SK-N-SH (cell line): ENCODE measurements around the gene AANAT. TPM values are rescaled to one million over a fixed set of nuclear protein-coding genes. Genes with fewer than 3 reads are reported as not detected.

Experiments
- CTCF ChIA-PET: fragments of 300-600, 350-600 bp; formaldehyde crosslinking; extraction: SDS; loops from one replicate; lab custom pipeline; 2021; lab: Yijun Ruan, JAX
- POLR2A ChIA-PET: fragments of 350-600 bp; sonication (Branson Sonifier 250); formaldehyde crosslinking; extraction: SDS; loops from one replicate; lab custom pipeline; 2020; ENCODE audit warnings: antibody characterized with exemption, inconsistent platforms; lab: Yijun Ruan, JAX
- DNase-seq: peaks from one replicate; pipeline ENCODE4 v3.0.0; 2012
- H2AFZ ChIP-seq: fragments of 200-600 bp; sonication (generic); 2 replicates; pipeline ENCODE4 v1.8.1; 2016; ENCODE audit warnings: antibody characterized with exemption, mild to moderate bottlenecking, low read depth
- H3F3A ChIP-seq: fragments of 200-600 bp; sonication (generic); replicated peaks from 2 replicates; pipeline ENCODE3; 2016; ENCODE audit warnings: antibody characterized with exemption, mild to moderate bottlenecking; ENCODE audit not compliant: insufficient read depth
- H3K27ac ChIP-seq, 2 experiments: fragments of 200-500 bp in 1 of 2; fragments of 200-600 bp in 1 of 2; sonication (Bioruptor generic) in 1 of 2; sonication (generic), shearing (Covaris generic) in 1 of 2; 2 replicates each; pipeline versions ENCODE4 v1.5.1 to v1.6.1; 2014 to 2016; ENCODE audit warnings: low read depth in 2 of 2, inconsistent platforms in 1 of 2, low read length in 1 of 2, mild to moderate bottlenecking in 1 of 2, mixed read lengths in 1 of 2
- H3K27me3 ChIP-seq: fragments of 200-600 bp; sonication (generic), shearing (Covaris generic); 2 replicates; pipeline ENCODE4 v1.6.1; 2016; ENCODE audit warnings: mixed run types; ENCODE audit not compliant: insufficient read depth
- H3K36me3 ChIP-seq, 2 experiments: fragments of 200-500 bp in 1 of 2; fragments of 200-600 bp in 1 of 2; sonication (Bioruptor generic) in 1 of 2; sonication (generic) in 1 of 2; replicated peaks in 1 of 2; 2 replicates each; pipeline versions ENCODE3 to v1.5.1; 2014 to 2016; ENCODE audit warnings: low read length in 1 of 2, mild to moderate bottlenecking in 1 of 2; ENCODE audit not compliant: insufficient read depth in 2 of 2, control insufficient read depth in 1 of 2
- H3K4me1 ChIP-seq, 2 experiments: fragments of 200-500 bp in 1 of 2; fragments of 200-600 bp in 1 of 2; sonication (Bioruptor generic) in 1 of 2; sonication (generic), shearing (Covaris generic) in 1 of 2; 2 replicates each; pipeline versions ENCODE4 v1.5.1 to v1.6.1; 2014 to 2016; ENCODE audit warnings: low read depth in 1 of 2, low read length in 1 of 2, mixed run types in 1 of 2; ENCODE audit not compliant: insufficient read depth in 2 of 2, control insufficient read depth in 1 of 2
- H3K4me2 ChIP-seq: fragments of 200-600 bp; sonication (generic), shearing (Covaris generic); 2 replicates; pipeline ENCODE4 v1.6.1; 2017; ENCODE audit warnings: mixed run types
- H3K4me3 ChIP-seq, 2 experiments: fragments of 200-500 bp in 1 of 2; fragments of 200-600 bp in 1 of 2; sonication (Bioruptor generic) in 1 of 2; sonication (generic), shearing (Covaris generic) in 1 of 2; 2 replicates each; pipeline versions ENCODE4 v1.5.1 to v1.8.1; 2014 to 2016; ENCODE audit warnings: low read depth in 2 of 2, inconsistent platforms in 1 of 2, low read length in 1 of 2, mild to moderate bottlenecking in 1 of 2, mixed read lengths in 1 of 2, moderate library complexity in 1 of 2
- H3K79me2 ChIP-seq: fragments of 200-600 bp; sonication (generic); 2 replicates; pipeline ENCODE4 v1.8.1; 2017; ENCODE audit warnings: mild to moderate bottlenecking; ENCODE audit not compliant: insufficient read depth
- H3K9ac ChIP-seq: fragments of 200-600 bp; sonication (generic); 2 replicates; pipeline ENCODE4 v1.6.1; 2017; ENCODE audit warnings: mixed run types
- H3K9me2 ChIP-seq: fragments of 200-600 bp; sonication (generic); 2 replicates; pipeline ENCODE4 v1.6.1; 2017; ENCODE audit warnings: mixed run types
- H3K9me3 ChIP-seq: fragments of 200-600 bp; sonication (generic); 2 replicates; pipeline ENCODE4 v1.6.1; 2017; ENCODE audit warnings: mixed run types, mild to moderate bottlenecking, moderate library complexity
- H4K20me1 ChIP-seq: fragments of 200-600 bp; sonication (generic); 2 replicates; pipeline ENCODE4 v1.6.1; 2017; ENCODE audit warnings: mild to moderate bottlenecking, mixed run types; ENCODE audit not compliant: insufficient read depth
- CHD2 ChIP-seq: fragments of 150-350 bp; IDR thresholded peaks from 2 replicates; pipeline ENCODE4 v1.6.1; 2018; ENCODE audit warnings: low read length; ENCODE audit not compliant: partially characterized antibody
- ELF1 ChIP-seq: IDR thresholded peaks from 2 replicates; pipeline ENCODE4 v1.4.0; 2012
- EZH2phosphoT487 ChIP-seq: fragments of 200-600 bp; sonication (generic); IDR thresholded peaks from 2 replicates; pipeline ENCODE4 v1.6.1; 2017; ENCODE audit warnings: low read depth, mixed run types, mild to moderate bottlenecking, antibody characterized with exemption, moderate library complexity, borderline replicate concordance
- FOXJ3 ChIP-seq: sonication (generic); formaldehyde crosslinking; IDR thresholded peaks from 2 replicates; pipeline ENCODE4 v1.5.1; 2020; ENCODE audit warnings: mild to moderate bottlenecking, missing genetic modification reagents
- FOXM1 ChIP-seq: IDR thresholded peaks from 2 replicates; pipeline ENCODE4 v1.4.0; 2012; ENCODE audit warnings: low read depth, mild to moderate bottlenecking
- GABPA ChIP-seq: IDR thresholded peaks from 2 replicates; pipeline ENCODE4 v1.4.0; 2012; ENCODE audit warnings: low read depth, mild to moderate bottlenecking
- JUND ChIP-seq: IDR thresholded peaks from 2 replicates; pipeline ENCODE4 v1.4.0; 2012
- MEF2A ChIP-seq: IDR thresholded peaks from 2 replicates; pipeline ENCODE4 v1.4.0; 2012; ENCODE audit warnings: low read depth, borderline replicate concordance
- NFIC ChIP-seq: IDR thresholded peaks from 2 replicates; pipeline ENCODE4 v1.4.0; 2012; ENCODE audit warnings: borderline replicate concordance
- NRF1 ChIP-seq: IDR thresholded peaks from 2 replicates; pipeline ENCODE4 v1.6.1; 2012; ENCODE audit warnings: low read depth, mild to moderate bottlenecking, low read length
- PBX3 ChIP-seq: IDR thresholded peaks from 2 replicates; pipeline ENCODE4; 2012
- POLR2AphosphoS5 ChIP-seq: IDR thresholded peaks from 2 replicates; pipeline ENCODE4 v1.6.1; 2012; ENCODE audit warnings: low read depth, low read length
- RCOR1 ChIP-seq: fragments of 150-350 bp; IDR thresholded peaks from 2 replicates; pipeline ENCODE4 v1.6.1; 2017; ENCODE audit warnings: antibody characterized with exemption, low read length
- RXRA ChIP-seq: IDR thresholded peaks from 2 replicates; pipeline ENCODE4 v1.4.0; 2012; ENCODE audit warnings: low read depth, mild to moderate bottlenecking, borderline replicate concordance
- SMC3 ChIP-seq: IDR thresholded peaks from 2 replicates; pipeline ENCODE4 v1.6.1; 2012; ENCODE audit warnings: low read depth, low read length, improper control_type of control experiment
- TCF12 ChIP-seq: IDR thresholded peaks from 2 replicates; pipeline ENCODE4 v1.4.0; 2012
- TEAD4 ChIP-seq: IDR thresholded peaks from 2 replicates; pipeline ENCODE4 v1.4.0; 2012; ENCODE audit warnings: mild to moderate bottlenecking, borderline replicate concordance; ENCODE audit not compliant: insufficient read depth
- USF1 ChIP-seq: IDR thresholded peaks from 2 replicates; pipeline ENCODE4 v1.4.0; 2012; ENCODE audit warnings: low read depth, borderline replicate concordance
- USF2 ChIP-seq: fragments of 150-350 bp; IDR thresholded peaks from 2 replicates; pipeline ENCODE4 v1.6.1; 2017; ENCODE audit warnings: antibody characterized with exemption, low read length, low read depth, borderline replicate concordance
- YY1 ChIP-seq: IDR thresholded peaks from 2 replicates; pipeline ENCODE4 v1.4.0; 2012; ENCODE audit warnings: low read depth, mild to moderate bottlenecking
- WGBS: methylation state at CpG from one replicate; pipeline ENCODE4 v1.1.6; 2017; ENCODE audit warnings: low lambda C conversion rate; 5-methylcytosine and 5-hydroxymethylcytosine counted together
- polyA plus RNA-seq, 3 experiments: library from polyadenylated mRNA; depleted of rRNA; stranded (reverse); fragments of >200 nt; gene quantifications; 2 replicates each; pipeline ENCODE4 v1.2.3, GENCODE V29; 2012
- TF ChIP-seq, protein P1 (sequence below): IDR thresholded peaks from 2 replicates; pipeline ENCODE4 v1.4.0; 2012; ENCODE audit warnings: low read depth
- TF ChIP-seq, protein P2 (sequence below): IDR thresholded peaks from 2 replicates; pipeline ENCODE4 v1.6.1; 2012; ENCODE audit warnings: mild to moderate bottlenecking, low read depth, low read length, moderate library complexity

The AANAT gene
- polyA plus RNA-seq, 1 of the 3 experiments (the other 2 are of a cell fraction): 0.26 TPM

GRCh38 chr17:76472258-76472645 lies 4.8 kb downstream of the AANAT start:
- Histone ChIP-seq H2AFZ (no peak overlapping the region), H3K27ac (no peak overlapping the region), H3K9me2 (no peaks in the 10 kb centered on the region), H4K20me1 (no peaks in the 10 kb centered on the region), H3K9ac (no peak overlapping the region), H3K4me1 (no peaks in the 10 kb centered on the region; a peak in 1 of 4 replicates), H3K4me2 (no peak overlapping the region), H3K36me3 (peaks cover 0 to 25% of the 10 kb centered on the region in 2 experiments), H3K9me3 (no peaks in the 10 kb centered on the region), H3K79me2 (no peaks in the 10 kb centered on the region), H3K27me3 (no peaks in the 10 kb centered on the region), H3K4me3 (no peak overlapping the region), H3F3A (no peaks in the 10 kb centered on the region)
- DNase-seq: no peak
- ChIA-PET POLR2A (no interaction called here), CTCF (interaction anchor here (52.1 to 56.8 kb wide), 2 partner anchors 3 to 17 kb away, joined by 1687 read pairs; partner anchors contain the start of genes AANAT, RHBDF2 and UBE2O)
- TF ChIP-seq USF1 (no peak), TEAD4 (no peak), SMC3 (no peak), RXRA (no peak), TCF12 (no peak), NFIC (no peak)
- TF ChIP-seq, protein P1, sequence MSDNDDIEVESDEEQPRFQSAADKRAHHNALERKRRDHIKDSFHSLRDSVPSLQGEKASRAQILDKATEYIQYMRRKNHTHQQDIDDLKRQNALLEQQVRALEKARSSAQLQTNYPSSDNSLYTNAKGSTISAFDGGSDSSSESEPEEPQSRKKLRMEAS: no peak
- TF ChIP-seq, protein P2, sequence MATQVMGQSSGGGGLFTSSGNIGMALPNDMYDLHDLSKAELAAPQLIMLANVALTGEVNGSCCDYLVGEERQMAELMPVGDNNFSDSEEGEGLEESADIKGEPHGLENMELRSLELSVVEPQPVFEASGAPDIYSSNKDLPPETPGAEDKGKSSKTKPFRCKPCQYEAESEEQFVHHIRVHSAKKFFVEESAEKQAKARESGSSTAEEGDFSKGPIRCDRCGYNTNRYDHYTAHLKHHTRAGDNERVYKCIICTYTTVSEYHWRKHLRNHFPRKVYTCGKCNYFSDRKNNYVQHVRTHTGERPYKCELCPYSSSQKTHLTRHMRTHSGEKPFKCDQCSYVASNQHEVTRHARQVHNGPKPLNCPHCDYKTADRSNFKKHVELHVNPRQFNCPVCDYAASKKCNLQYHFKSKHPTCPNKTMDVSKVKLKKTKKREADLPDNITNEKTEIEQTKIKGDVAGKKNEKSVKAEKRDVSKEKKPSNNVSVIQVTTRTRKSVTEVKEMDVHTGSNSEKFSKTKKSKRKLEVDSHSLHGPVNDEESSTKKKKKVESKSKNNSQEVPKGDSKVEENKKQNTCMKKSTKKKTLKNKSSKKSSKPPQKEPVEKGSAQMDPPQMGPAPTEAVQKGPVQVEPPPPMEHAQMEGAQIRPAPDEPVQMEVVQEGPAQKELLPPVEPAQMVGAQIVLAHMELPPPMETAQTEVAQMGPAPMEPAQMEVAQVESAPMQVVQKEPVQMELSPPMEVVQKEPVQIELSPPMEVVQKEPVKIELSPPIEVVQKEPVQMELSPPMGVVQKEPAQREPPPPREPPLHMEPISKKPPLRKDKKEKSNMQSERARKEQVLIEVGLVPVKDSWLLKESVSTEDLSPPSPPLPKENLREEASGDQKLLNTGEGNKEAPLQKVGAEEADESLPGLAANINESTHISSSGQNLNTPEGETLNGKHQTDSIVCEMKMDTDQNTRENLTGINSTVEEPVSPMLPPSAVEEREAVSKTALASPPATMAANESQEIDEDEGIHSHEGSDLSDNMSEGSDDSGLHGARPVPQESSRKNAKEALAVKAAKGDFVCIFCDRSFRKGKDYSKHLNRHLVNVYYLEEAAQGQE: no peak
- WGBS: 94% methylated on average over 15 of the region's 15 CpGs

DNA sequence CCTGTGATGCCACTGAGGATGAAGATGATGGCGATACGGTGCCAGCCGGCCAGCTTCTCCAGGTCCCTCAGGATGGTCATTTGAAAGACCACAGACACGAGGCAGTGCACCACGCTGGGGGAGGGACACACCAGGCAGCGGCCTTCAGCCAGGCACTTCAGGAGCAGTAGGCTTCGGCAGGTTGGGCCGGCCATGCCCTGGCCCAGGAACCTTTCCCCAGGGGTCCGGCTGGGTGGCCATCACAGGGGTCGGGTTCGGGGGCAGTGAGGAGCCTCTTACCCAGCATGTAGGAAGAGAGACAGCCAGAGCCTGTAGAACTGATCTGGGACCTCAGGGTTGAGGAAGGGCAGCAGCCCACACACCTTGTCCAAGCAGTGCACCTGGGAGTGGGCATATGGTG lies 5.3 kb downstream of the AANAT start:
- CTCF ChIA-PET: interaction anchor here (1.0 to 56.8 kb wide), 3 partner anchors 3 to 48 kb away, joined by 3 to 1687 read pairs (median 1687); partner anchors contain the start of genes AANAT, RHBDF2 and UBE2O
- H3K27ac ChIP-seq: no peak overlapping the region
- TF ChIP-seq PBX3 (no peak), JUND (no peak), NRF1 (no peak), RXRA (no peak), ELF1 (no peak), FOXM1 (no peak), CHD2 (no peak), GABPA (no peak), FOXJ3 (no peak), POLR2AphosphoS5 (no peak), USF2 (no peak), YY1 (no peak), RCOR1 (no peak), EZH2phosphoT487 (no peak), USF1 (no peak), MEF2A (no peak)
- TF ChIP-seq, protein P1: no peak

More for the DNA sequence above, 5.3 kb downstream of the AANAT start:
- H3K9me2 ChIP-seq: no peaks in the 10 kb centered on the region
- 96% methylated on average over 11 of the region's 11 CpGs for WGBS
- no peaks in the 10 kb centered on the region for H3K27me3 ChIP-seq
- no peaks in the 10 kb centered on the region for H3F3A ChIP-seq
- H2AFZ ChIP-seq: no peak overlapping the region
- no peaks in the 10 kb centered on the region for H3K4me1 ChIP-seq
- POLR2A ChIA-PET: no interaction called here
- H3K79me2 ChIP-seq: no peaks in the 10 kb centered on the region
- H3K4me3 ChIP-seq: no peak overlapping the region
- H3K9ac ChIP-seq: no peak overlapping the region
- H4K20me1 ChIP-seq: no peaks in the 10 kb centered on the region
- H3K9me3 ChIP-seq: no peaks in the 10 kb centered on the region
- DNase-seq: no peak
- peaks cover 0 to 25% of the 10 kb centered on the region in 2 experiments for H3K36me3 ChIP-seq
- H3K4me2 ChIP-seq: no peak overlapping the region
